ENCODE data around the gene CLNK. TPM values are rescaled to one million over a fixed set of nuclear protein-coding genes. Genes with fewer than 3 reads are reported as not detected.

The CLNK gene
- total RNA-seq, 1 donor from 2014 or later: not detected

GRCh38 chr4:10480616-10481015 is 204.0 kb downstream of the CLNK start:
- Histone ChIP-seq H3K36me3 (ENCODE audit: control insufficient read depth in 3 of 3, insufficient read depth in 3 of 3, low read length in 3 of 3) (no peaks in the 10 kb centered on the region), H3K27me3 (ENCODE audit: control insufficient read depth in 3 of 3, insufficient read depth in 3 of 3, low read length in 3 of 3) (no peaks in the 10 kb centered on the region), H3K4me1 (ENCODE audit: control insufficient read depth in 3 of 3, insufficient read depth in 3 of 3, low read length in 3 of 3) (no peaks in the 10 kb centered on the region), H3K27ac (ENCODE audit: low read depth, low read length) (no peak overlapping the region), H3K9ac (ENCODE audit: low read depth in 1 of 3, low read length in 3 of 3) (no peak overlapping the region), H3K9me3 (ENCODE audit: control insufficient read depth in 3 of 3, low read length in 3 of 3) (no peaks in the 10 kb centered on the region), H3K4me3 (ENCODE audit: low read length in 3 of 3) (no peak overlapping the region)

GRCh38 chr4:10478621-10479020 is 205.9 kb downstream of the CLNK start:
- Histone ChIP-seq H3K9ac (ENCODE audit: low read depth in 1 of 3, low read length in 3 of 3) (no peak overlapping the region), H3K27ac (ENCODE audit: low read depth, low read length) (no peak overlapping the region), H3K27me3 (ENCODE audit: control insufficient read depth in 3 of 3, insufficient read depth in 3 of 3, low read length in 3 of 3) (no peaks in the 10 kb centered on the region), H3K4me1 (ENCODE audit: control insufficient read depth in 3 of 3, insufficient read depth in 3 of 3, low read length in 3 of 3) (no peaks in the 10 kb centered on the region), H3K36me3 (ENCODE audit: control insufficient read depth in 3 of 3, insufficient read depth in 3 of 3, low read length in 3 of 3) (no peaks in the 10 kb centered on the region), H3K9me3 (ENCODE audit: control insufficient read depth in 3 of 3, low read length in 3 of 3) (no peaks in the 10 kb centered on the region), H3K4me3 (ENCODE audit: low read length in 3 of 3) (no peak overlapping the region)

- H3K27ac ChIP-seq (ENCODE audit: low read depth, low read length): no peak overlapping the region
- peaks cover 0 to 4% (median 0%) of the 10 kb centered on the region in 3 donors for H3K27me3 ChIP-seq (ENCODE audit: control insufficient read depth in 3 of 3, insufficient read depth in 3 of 3, low read length in 3 of 3)
- no peaks in the 10 kb centered on the region for H3K9me3 ChIP-seq (ENCODE audit: control insufficient read depth in 3 of 3, low read length in 3 of 3)
- no peak overlapping the region for H3K4me3 ChIP-seq (ENCODE audit: low read length in 3 of 3)
- no peak overlapping the region for H3K9ac ChIP-seq (ENCODE audit: low read depth in 1 of 3, low read length in 3 of 3)
- H3K36me3 ChIP-seq (ENCODE audit: control insufficient read depth in 3 of 3, insufficient read depth in 3 of 3, low read length in 3 of 3): no peaks in the 10 kb centered on the region
- no peaks in the 10 kb centered on the region for H3K4me1 ChIP-seq (ENCODE audit: control insufficient read depth in 3 of 3, insufficient read depth in 3 of 3, low read length in 3 of 3)
These were observed 214.1 kb downstream of the CLNK start for GRCh38 chr4:10470505-10470904.

GRCh38 chr4:10466161-10466560 is 218.4 kb downstream of the CLNK start:
- Histone ChIP-seq H3K4me3 (ENCODE audit: low read length in 3 of 3) (no peak overlapping the region), H3K9ac (ENCODE audit: low read depth in 1 of 3, low read length in 3 of 3) (no peak overlapping the region), H3K9me3 (ENCODE audit: control insufficient read depth in 3 of 3, low read length in 3 of 3) (peaks cover 0 to 2% (median 0%) of the 10 kb centered on the region in 3 donors), H3K27me3 (ENCODE audit: control insufficient read depth in 3 of 3, insufficient read depth in 3 of 3, low read length in 3 of 3) (peaks cover 16 to 28% (median 18%) of the 10 kb centered on the region in 3 donors), H3K4me1 (ENCODE audit: control insufficient read depth in 3 of 3, insufficient read depth in 3 of 3, low read length in 3 of 3) (peaks cover 3 to 6% (median 4%) of the 10 kb centered on the region in 3 donors), H3K36me3 (ENCODE audit: control insufficient read depth in 3 of 3, insufficient read depth in 3 of 3, low read length in 3 of 3) (no peaks in the 10 kb centered on the region), H3K27ac (ENCODE audit: low read depth, low read length) (no peak overlapping the region)

- H3K27me3 ChIP-seq (ENCODE audit: control insufficient read depth in 3 of 3, insufficient read depth in 3 of 3, low read length in 3 of 3): peaks cover 24 to 43% (median 34%) of the 10 kb centered on the region in 3 donors
- no peaks in the 10 kb centered on the region for H3K36me3 ChIP-seq (ENCODE audit: control insufficient read depth in 3 of 3, insufficient read depth in 3 of 3, low read length in 3 of 3)
- H3K4me1 ChIP-seq (ENCODE audit: control insufficient read depth in 3 of 3, insufficient read depth in 3 of 3, low read length in 3 of 3): peaks cover 4 to 10% (median 7%) of the 10 kb centered on the region in 3 donors
These were observed 221.7 kb downstream of the CLNK start for GRCh38 chr4:10462876-10463275.

GRCh38 chr4:10461850-10462400 is 222.6 kb downstream of the CLNK start:
- H3K4me1 ChIP-seq (ENCODE audit: control insufficient read depth in 3 of 3, insufficient read depth in 3 of 3, low read length in 3 of 3): peaks cover 8 to 16% (median 12%) of the 10 kb centered on the region in 3 donors
- no peaks in the 10 kb centered on the region for H3K36me3 ChIP-seq (ENCODE audit: control insufficient read depth in 3 of 3, insufficient read depth in 3 of 3, low read length in 3 of 3)
- H3K9me3 ChIP-seq (ENCODE audit: control insufficient read depth in 3 of 3, low read length in 3 of 3): peaks cover 0 to 2% (median 0%) of the 10 kb centered on the region in 3 donors
- H3K27me3 ChIP-seq (ENCODE audit: control insufficient read depth in 3 of 3, insufficient read depth in 3 of 3, low read length in 3 of 3): peaks cover 24 to 47% (median 34%) of the 10 kb centered on the region in 3 donors
- H3K4me3 ChIP-seq (ENCODE audit: low read length in 3 of 3): peak overlapping the region in 2 of 3 donors; percentile 54 to 60
- H3K9ac ChIP-seq (ENCODE audit: low read depth in 1 of 3, low read length in 3 of 3): no peak overlapping the region
- H3K27ac ChIP-seq (ENCODE audit: low read depth, low read length): no peak overlapping the region

More at GRCh38 chr4:10462876-10463275, 221.7 kb downstream of the CLNK start:
- Histone ChIP-seq H3K27ac (ENCODE audit: low read depth, low read length) (no peak overlapping the region), H3K9me3 (ENCODE audit: control insufficient read depth in 3 of 3, low read length in 3 of 3) (peaks cover 0 to 2% (median 0%) of the 10 kb centered on the region in 3 donors), H3K4me3 (ENCODE audit: low read length in 3 of 3) (no peak overlapping the region), H3K9ac (ENCODE audit: low read depth in 1 of 3, low read length in 3 of 3) (no peak overlapping the region)

GRCh38 chr4:10461091-10461849 is 223.3 kb downstream of the CLNK start:
- Histone ChIP-seq H3K27ac (ENCODE audit: low read depth, low read length) (no peak overlapping the region), H3K4me3 (ENCODE audit: low read length in 3 of 3) (peak overlapping the region; percentile 43 to 60 (median 54)), H3K27me3 (ENCODE audit: control insufficient read depth in 3 of 3, insufficient read depth in 3 of 3, low read length in 3 of 3) (peaks cover 24 to 47% (median 31%) of the 10 kb centered on the region in 3 donors), H3K4me1 (ENCODE audit: control insufficient read depth in 3 of 3, insufficient read depth in 3 of 3, low read length in 3 of 3) (peaks cover 8 to 18% (median 12%) of the 10 kb centered on the region in 3 donors), H3K9me3 (ENCODE audit: control insufficient read depth in 3 of 3, low read length in 3 of 3) (peaks cover 0 to 2% (median 0%) of the 10 kb centered on the region in 3 donors), H3K9ac (ENCODE audit: low read depth in 1 of 3, low read length in 3 of 3) (no peak overlapping the region), H3K36me3 (ENCODE audit: control insufficient read depth in 3 of 3, insufficient read depth in 3 of 3, low read length in 3 of 3) (no peaks in the 10 kb centered on the region)

- H3K27ac ChIP-seq (ENCODE audit: low read depth, low read length): no peak overlapping the region
- H3K27me3 ChIP-seq (ENCODE audit: control insufficient read depth in 3 of 3, insufficient read depth in 3 of 3, low read length in 3 of 3): peaks cover 24 to 47% (median 31%) of the 10 kb centered on the region in 3 donors
- no peaks in the 10 kb centered on the region for H3K36me3 ChIP-seq (ENCODE audit: control insufficient read depth in 3 of 3, insufficient read depth in 3 of 3, low read length in 3 of 3)
- no peak overlapping the region for H3K9ac ChIP-seq (ENCODE audit: low read depth in 1 of 3, low read length in 3 of 3)
- H3K4me1 ChIP-seq (ENCODE audit: control insufficient read depth in 3 of 3, insufficient read depth in 3 of 3, low read length in 3 of 3): peaks cover 8 to 20% (median 12%) of the 10 kb centered on the region in 3 donors
- peaks cover 0 to 2% (median 0%) of the 10 kb centered on the region in 3 donors for H3K9me3 ChIP-seq (ENCODE audit: control insufficient read depth in 3 of 3, low read length in 3 of 3)
- peak overlapping the region in 1 of 3 donors; percentile 43 for H3K4me3 ChIP-seq (ENCODE audit: low read length in 3 of 3)
These were observed 224.1 kb downstream of the CLNK start for GRCh38 chr4:10460313-10461047.

- Histone ChIP-seq H3K4me3 (ENCODE audit: low read length in 3 of 3) (no peak overlapping the region), H3K4me1 (ENCODE audit: control insufficient read depth in 3 of 3, insufficient read depth in 3 of 3, low read length in 3 of 3) (peaks cover 8 to 20% (median 12%) of the 10 kb centered on the region in 3 donors), H3K27ac (ENCODE audit: low read depth, low read length) (no peak overlapping the region), H3K27me3 (ENCODE audit: control insufficient read depth in 3 of 3, insufficient read depth in 3 of 3, low read length in 3 of 3) (peaks cover 22 to 47% (median 31%) of the 10 kb centered on the region in 3 donors), H3K36me3 (ENCODE audit: control insufficient read depth in 3 of 3, insufficient read depth in 3 of 3, low read length in 3 of 3) (peaks cover 0 to 6% (median 0%) of the 10 kb centered on the region in 3 donors), H3K9me3 (ENCODE audit: control insufficient read depth in 3 of 3, low read length in 3 of 3) (peaks cover 0 to 2% (median 0%) of the 10 kb centered on the region in 3 donors), H3K9ac (ENCODE audit: low read depth in 1 of 3, low read length in 3 of 3) (no peak overlapping the region)
These were observed 225.3 kb downstream of the CLNK start for GRCh38 chr4:10459305-10459704.
